HS-27A (cell line): ENCODE measurements around the gene WASHC2C.
"Not testable (repeated sequence)": the region's sequence is repeated elsewhere in the genome, so short reads cannot be mapped to it uniquely, and the experiment has no call there.

ENCODE experiments used
- DNase-seq: peaks from one replicate; pipeline ENCODE4 v3.0.0-alpha.2; 2012; ENCODE audit warnings: low read depth, missing footprints

WASHC2C gene

GRCh38 chr10:45761622-45762021 lies 34.6 kb downstream of the WASHC2C start:
- not testable (repeated sequence) for DNase-seq

GRCh38 chr10:45763037-45763436 lies 36.0 kb downstream of the WASHC2C start:
- DNase-seq: not testable (repeated sequence)

- not testable (repeated sequence) for DNase-seq
These were observed 41.3 kb downstream of the WASHC2C start for GRCh38 chr10:45768334-45768733.

GRCh38 chr10:45771757-45772461 lies 44.8 kb downstream of the WASHC2C start:
- not testable (repeated sequence) for DNase-seq

- DNase-seq: not testable (repeated sequence)
These were observed 59.2 kb downstream of the WASHC2C start for GRCh38 chr10:45786217-45786616.

- DNase-seq: not testable (repeated sequence)
These were observed 60.2 kb downstream of the WASHC2C start for GRCh38 chr10:45787212-45787741.

GRCh38 chr10:45789991-45790390 lies 62.9 kb downstream of the WASHC2C start:
- DNase-seq: not testable (repeated sequence)

- not testable (repeated sequence) for DNase-seq
These were observed 63.8 kb downstream of the WASHC2C start for GRCh38 chr10:45790694-45791426.

GRCh38 chr10:45794761-45795160 lies 67.7 kb downstream of the WASHC2C start:
- DNase-seq: not testable (repeated sequence)

GRCh38 chr10:45803060-45804010 lies 76.3 kb downstream of the WASHC2C start:
- DNase-seq: peak; percentile 19

- not testable (repeated sequence) for DNase-seq
These were observed 77.9 kb downstream of the WASHC2C start for GRCh38 chr10:45804996-45805395.

GRCh38 chr10:45809837-45810236 lies 82.8 kb downstream of the WASHC2C start:
- no peak for DNase-seq

- DNase-seq: no peak
These were observed 84.0 kb downstream of the WASHC2C start for GRCh38 chr10:45811075-45811474.

GRCh38 chr10:45812959-45813358 lies 85.9 kb downstream of the WASHC2C start:
- DNase-seq: not testable (repeated sequence)

- DNase-seq: not testable (repeated sequence)
These were observed 87.1 kb downstream of the WASHC2C start for GRCh38 chr10:45814146-45814545.

- no peak for DNase-seq
These were observed 90.2 kb downstream of the WASHC2C start for GRCh38 chr10:45817130-45817859.

- no peak for DNase-seq
These were observed 90.8 kb downstream of the WASHC2C start for GRCh38 chr10:45817912-45818311.

GRCh38 chr10:45819552-45819951 lies 92.5 kb downstream of the WASHC2C start:
- DNase-seq: no peak

- not testable (repeated sequence) for DNase-seq
These were observed 93.2 kb downstream of the WASHC2C start for GRCh38 chr10:45820107-45820830.

GRCh38 chr10:45822918-45823317 lies 95.9 kb downstream of the WASHC2C start:
- not testable (repeated sequence) for DNase-seq
